ENCODE data around the gene DNAJC16.
"Not testable (repeated sequence)": the region's sequence is repeated elsewhere in the genome, so short reads cannot be mapped to it uniquely, and the experiment has no call there.

The DNAJC16 gene

DNA sequence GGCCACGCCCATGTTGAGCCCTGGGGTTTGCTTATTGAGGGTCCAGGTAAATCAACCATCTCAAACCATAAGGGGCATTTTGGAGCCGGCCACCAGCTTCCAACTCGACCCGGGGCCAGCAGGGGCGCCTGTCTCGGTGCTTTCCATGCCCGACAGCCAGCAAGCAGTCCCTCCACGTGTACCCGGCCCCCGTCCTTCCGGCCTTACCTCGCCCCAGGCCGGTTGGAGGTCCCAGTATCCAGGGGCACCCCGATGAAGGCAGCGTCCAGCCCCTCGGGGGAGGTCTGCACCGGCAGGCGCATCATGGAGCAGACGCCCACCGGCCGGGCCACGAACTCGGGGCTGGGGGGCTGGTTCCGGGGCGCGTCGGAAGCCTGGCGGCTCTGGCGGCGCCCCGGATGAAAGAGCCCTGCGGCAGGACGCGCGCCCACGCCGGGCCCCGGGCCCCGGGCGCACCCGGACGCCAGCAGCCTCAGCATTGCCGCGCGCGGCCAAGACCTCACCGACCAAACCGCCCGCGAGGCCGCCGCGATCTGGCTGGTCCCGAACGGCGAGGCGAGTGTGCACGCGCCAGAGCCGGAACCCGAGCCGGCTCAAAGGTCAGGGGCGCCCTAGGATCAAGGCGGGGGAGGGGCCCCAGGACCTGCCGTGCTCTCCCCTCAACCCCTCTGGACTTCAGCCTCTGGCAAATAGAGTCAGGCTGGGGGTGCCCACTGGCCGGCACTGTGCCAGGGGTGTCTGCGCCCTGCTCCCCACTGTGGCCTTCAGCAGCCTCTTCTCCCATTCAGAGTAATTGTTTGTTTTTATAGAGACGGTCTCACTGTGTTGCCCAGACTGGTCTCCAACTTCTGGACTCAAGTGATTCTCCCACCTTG, 58.1 kb downstream of the DNAJC16 start, which contains the start of gene AGMAT:
Gene AGMAT (minus strand): TSS at position 563 of the 875 bp plus-strand sequence. CDS start 84 bp downstream, at position 479.
- DNase-seq: no peak

- peak; percentile 5 for DNase-seq
These were observed 65.6 kb downstream of the DNAJC16 start for GRCh38 chr1:15592285-15592684.

GRCh38 chr1:15595809-15596617, 69.4 kb downstream of the DNAJC16 start:
- no peak for DNase-seq

GRCh38 chr1:15598436-15598835, 71.8 kb downstream of the DNAJC16 start:
- no peak for DNase-seq

- DNase-seq: peak; percentile 98
These were observed 76.7 kb downstream of the DNAJC16 start for GRCh38 chr1:15603050-15603965.

GRCh38 chr1:15603966-15604282, 77.3 kb downstream of the DNAJC16 start:
- not testable (repeated sequence) for DNase-seq

DNA sequence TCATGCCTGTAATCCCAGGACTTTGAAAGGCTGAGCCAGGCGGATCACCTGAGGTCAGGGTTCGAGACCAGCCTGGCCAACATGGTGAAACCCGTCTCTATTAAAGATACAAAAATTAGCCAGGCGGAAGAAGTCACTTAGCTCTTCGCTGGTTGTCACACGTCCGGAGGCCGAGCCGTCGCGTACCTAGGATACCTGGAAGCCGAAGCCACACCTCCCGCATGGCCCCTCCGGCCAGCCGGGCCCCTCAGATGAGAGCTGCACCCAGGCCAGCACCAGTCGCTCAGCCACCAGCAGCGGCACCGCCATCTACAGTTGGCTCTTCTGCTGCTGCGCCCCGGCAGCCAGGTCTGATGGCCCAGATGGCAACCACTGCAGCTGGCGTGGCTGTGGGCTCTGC, 77.8 kb downstream of the DNAJC16 start:
- DNase-seq: not testable (repeated sequence)

DNA sequence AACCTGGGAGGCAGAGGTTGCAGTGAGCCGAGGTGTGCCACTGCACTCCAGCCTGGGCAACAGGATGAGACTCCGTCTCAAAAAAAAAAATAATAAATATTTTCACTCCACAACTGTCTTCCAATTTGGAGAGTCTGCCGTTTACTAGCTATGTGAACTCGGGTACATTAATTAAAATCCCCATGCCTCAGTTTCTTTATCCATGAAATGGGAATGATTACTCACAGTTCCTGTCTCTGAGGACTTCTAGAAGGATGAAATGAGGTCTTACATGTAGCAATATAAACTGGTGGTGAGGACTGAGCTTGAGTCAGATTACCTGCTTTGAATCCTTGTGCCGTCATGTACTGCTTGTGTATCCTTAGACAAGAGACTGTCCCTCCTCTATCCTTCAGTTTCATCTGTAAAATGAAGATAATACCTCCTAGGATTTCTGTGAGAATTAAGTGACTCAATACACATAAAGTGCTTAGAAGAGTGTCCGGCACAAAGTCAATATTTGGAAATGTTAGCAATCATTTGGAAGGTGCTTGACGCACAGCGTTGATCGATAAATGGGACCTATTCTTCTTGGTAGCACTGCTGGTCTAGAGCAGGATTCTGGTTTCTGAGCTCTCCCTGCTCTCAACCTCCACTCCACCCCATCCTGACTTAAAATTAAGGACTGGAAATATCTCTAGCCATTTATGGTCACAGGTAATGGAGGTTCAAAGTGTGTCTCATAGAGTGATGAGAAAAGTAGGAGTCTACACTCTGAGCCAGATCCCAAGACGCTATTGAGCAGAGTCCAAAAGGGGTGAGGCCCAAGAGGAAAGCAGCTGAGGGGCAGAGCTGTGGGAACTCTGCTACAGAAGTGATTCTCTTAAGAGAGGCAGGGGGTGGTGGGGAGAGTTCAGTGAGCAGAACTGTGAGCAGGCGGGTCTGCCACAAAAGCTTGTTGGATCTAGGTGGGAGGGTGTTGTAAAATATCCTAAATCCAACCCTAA, 79.0 kb downstream of the DNAJC16 start:
- DNase-seq: no peak

DNA sequence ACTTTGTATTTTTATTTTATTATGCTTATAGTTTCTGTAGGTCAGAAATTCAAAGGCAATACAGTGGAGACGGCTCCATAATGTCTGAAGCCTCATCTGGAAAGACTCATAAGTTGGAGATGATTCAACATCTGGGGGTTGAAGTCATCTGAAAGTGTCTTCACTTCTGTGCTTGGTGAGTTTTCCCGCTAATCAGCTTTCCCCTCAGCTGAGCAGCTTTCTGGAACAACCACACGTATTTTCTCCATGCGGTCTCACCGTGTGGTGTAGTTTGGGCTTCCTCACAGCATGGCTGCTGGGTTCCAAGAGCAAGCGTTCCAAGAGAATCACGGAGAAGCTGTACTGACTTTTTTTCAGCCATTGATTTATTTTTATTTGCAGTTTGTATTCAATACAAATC, 83.0 kb downstream of the DNAJC16 start:
- no peak for DNase-seq

GRCh38 chr1:15610167-15610566, 83.5 kb downstream of the DNAJC16 start:
- DNase-seq: no peak

DNA sequence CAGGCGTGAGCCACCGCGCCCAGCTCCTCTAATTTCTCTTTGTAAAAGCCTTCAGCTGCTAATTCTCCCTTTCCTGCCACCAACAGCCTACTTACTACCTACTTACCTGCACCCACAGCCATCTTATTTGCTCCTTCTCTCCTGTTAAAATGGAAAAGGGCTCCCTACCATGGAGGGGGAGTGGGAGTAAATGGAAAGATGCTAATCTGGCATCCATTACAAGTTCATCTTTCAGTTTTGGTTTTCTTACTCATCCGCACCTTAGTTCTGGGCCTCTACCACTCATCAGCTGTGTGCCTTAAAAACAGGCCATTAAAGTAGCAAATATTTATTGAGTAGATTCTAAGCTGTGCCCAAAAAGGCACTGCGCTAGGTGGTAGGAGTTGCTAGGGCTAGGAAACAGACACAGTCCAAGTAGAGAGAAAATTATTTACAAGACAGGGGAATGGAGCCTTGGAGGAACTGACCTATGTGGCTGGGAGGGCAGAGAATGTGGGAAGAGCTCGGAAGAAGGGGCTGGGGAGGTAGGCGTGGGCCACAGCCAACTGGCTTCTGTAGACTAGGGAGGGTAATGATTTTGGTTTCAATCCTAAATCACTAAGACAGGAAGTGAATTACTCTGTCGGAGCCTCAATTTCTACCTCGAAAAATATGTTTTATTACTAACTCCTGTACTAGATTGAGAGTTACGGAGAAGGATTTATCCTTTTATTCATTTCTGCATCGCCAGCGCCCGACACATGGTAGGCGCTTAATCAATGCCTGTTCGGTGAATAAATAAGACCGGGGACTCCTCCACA, 89.9 kb downstream of the DNAJC16 start:
- DNase-seq: no peak

DNA sequence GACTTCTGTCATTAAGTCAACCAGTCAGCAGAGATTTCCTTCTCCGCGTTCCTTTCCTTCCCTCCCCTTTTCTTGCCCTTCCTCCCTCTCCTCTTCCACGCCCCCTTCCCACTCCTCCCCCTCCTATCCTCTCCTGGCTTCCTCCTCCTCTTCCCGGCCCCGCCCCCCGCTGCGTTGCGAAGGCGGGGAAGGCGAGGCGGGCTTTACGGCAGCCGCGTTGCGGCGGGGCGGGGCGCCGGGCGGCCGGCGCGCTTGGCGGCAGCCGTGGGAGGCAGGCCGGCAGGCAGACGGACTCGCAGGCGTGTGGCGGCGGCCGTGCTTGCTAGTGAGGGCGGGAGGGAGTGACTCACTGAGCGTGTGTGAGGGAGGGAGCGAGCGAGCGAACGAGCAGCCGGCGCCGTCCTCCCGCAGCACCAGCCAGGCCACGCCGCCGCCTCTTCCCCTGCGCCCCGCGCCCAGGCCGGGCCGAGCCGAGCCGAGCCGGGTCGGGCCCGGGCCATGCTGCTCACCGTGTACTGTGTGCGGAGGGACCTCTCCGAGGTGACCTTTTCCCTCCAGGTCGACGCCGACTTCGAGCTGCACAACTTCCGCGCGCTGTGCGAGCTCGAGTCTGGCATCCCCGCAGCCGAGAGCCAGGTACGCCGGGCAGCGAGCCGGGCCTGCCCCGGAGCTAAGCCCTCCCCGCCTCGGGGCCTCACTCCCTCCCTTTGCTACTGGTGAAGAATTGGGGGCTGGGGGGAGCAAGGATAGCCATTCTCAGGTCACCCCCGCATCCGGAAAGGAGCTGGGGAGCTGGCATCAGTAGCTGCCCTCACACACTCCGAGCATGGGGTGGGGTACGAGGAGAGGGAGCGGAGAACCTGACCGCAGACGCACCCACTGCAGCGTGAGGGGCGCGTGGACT, 90.8 kb downstream of the DNAJC16 start, which contains the start of gene DDI2:
Gene DDI2 (plus strand): TSS at position 286 of the 904 bp plus-strand sequence. CDS start 213 bp downstream, at position 499.
- DNase-seq: peak; percentile 94

GRCh38 chr1:15618077-15618654, 91.5 kb downstream of the DNAJC16 start:
- DNase-seq: peak; percentile 25

- DNase-seq: no peak
These were observed 92.2 kb downstream of the DNAJC16 start for GRCh38 chr1:15618655-15619525.

GRCh38 chr1:15620155-15620545, 93.5 kb downstream of the DNAJC16 start:
- DNase-seq: no peak

DNA sequence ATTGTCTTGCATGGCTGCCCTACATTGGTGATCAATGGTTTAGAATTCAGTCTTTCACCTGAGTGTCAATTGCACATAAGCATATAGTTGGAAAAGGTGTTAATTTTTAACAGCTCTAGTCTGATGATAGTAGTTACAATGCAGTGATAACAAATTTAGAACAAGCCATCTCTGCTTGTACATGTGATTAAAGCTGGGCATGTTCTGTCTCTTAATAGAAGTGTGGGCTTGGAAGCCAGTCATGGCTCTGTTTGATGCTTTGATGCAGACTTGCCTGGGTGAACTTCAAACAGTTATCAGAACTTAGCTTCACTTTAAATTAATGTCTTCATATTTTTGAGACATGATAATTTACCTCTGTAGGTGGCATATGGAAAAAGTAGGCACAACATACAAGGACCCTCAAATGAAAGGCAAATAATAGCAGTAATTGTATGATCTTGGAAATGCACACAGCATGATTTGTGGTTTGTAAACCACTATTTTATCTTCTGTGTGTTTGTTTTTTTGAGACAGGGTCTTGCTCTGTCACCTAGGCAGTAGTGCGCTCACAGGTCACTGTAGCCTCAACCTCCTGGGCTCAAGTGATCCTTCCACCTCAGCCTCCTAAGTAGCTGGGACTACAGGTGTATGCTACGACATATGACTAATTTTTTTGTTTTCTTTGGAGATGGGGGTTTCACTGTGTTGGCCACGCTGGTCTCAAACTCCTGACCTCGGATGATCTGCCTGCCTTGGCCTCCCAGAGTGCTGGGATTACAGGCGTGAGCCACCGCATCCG, 94.4 kb downstream of the DNAJC16 start:
- DNase-seq: no peak

DNA sequence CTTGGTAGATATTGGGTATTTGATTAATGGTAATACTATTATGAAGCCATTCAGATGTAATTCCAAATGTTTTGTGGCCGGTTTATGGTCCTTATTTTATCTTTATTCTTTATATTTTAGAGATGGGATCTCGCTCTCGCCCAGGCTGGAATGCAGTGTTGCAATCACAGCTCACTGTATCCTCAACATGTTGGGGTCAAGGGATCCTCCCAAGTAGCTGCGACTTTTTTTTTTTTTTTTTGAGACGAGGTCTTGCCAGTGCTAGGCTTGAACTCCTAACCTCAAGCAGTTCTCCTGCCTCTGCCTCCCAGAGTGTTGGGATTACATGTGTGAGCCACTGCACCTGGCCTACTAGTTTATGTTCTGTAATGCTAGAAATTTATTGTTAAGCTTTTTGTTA, 95.3 kb downstream of the DNAJC16 start:
- DNase-seq: no peak

Data from NCI-H1105 (cell line).